K562 (cell line): ENCODE results near the gene LNX2. TPM values are rescaled to one million over a fixed set of nuclear protein-coding genes. Genes with fewer than 3 reads are reported as not detected.

Experiments used
- ATAC-seq: fragments of 200-7000 bp; cut with Tn5 transposase; 3 replicates; pipeline ENCODE4 v1.9.1; 2020; ENCODE audit warnings: moderate library complexity
- Bru-seq: library from RNA; stranded (reverse); fragments of 400-500 nt; gene quantifications from one replicate; lab custom pipeline; 2021; lab: Mats Ljungman, UMichigan
- BruChase-seq, 2 experiments: library from RNA; stranded (reverse); fragments of 400-500 nt; gene quantifications; one replicate each; lab custom pipeline; 2021; lab: Mats Ljungman, UMichigan
- BruUV-seq: library from RNA; stranded (reverse); fragments of 400-500 nt; replicated peaks from 2 replicates; lab custom pipeline; 2021; lab: Mats Ljungman, UMichigan
- CTCF ChIA-PET: fragments of 300-600 bp; formaldehyde crosslinking; extraction: SDS; loops from one replicate; lab custom pipeline; 2021; ENCODE audit warnings: low intra/inter-chr PET ratio; lab: Yijun Ruan, JAX
- POLR2A ChIA-PET: fragments of 300-600, 350-650 bp; sonication (Branson Sonifier 250); formaldehyde crosslinking; extraction: SDS; loops from one replicate; lab custom pipeline; 2021; ENCODE audit warnings: antibody characterized with exemption, inconsistent platforms; lab: Yijun Ruan, JAX
- DNase-seq, 4 experiments: peaks; one replicate each; pipeline versions ENCODE4 v3.0.0 to v3.0.0-alpha.2; 2011 to 2018; ENCODE audit warnings: low spot score in 3 of 4, mixed read lengths in 3 of 4; ENCODE audit errors: extremely low read depth in 1 of 4
- FAIRE-seq: peaks from 2 replicates; lab custom pipeline; 2011; peaks lifted over from hg19 to GRCh38; lab: Jason Lieb, UNC
- H2AFZ ChIP-seq: 2 replicates; pipeline ENCODE4 v1.6.0; 2011; ENCODE audit warnings: low read depth, low read length, control low read depth, inconsistent platforms
- H3K27ac ChIP-seq: fragments of 200-600 bp; 3 replicates; pipeline ENCODE4 v1.8.0; 2011; ENCODE audit warnings: low read depth, mild to moderate bottlenecking, control low read depth, inconsistent platforms, low read length, moderate library complexity, mixed read lengths; ENCODE audit errors: extremely low read depth
- H3K27me3 ChIP-seq, 2 experiments: fragments of 300-600 bp in 1 of 2; 2 replicates in 1 of 2; 3 replicates in 1 of 2; pipeline versions ENCODE4 v1.6.0 to v1.8.0; 2011; ENCODE audit warnings: inconsistent platforms in 2 of 2, low read length in 2 of 2, mild to moderate bottlenecking in 1 of 2, mixed read lengths in 1 of 2, moderate library complexity in 1 of 2; ENCODE audit not compliant: control insufficient read depth in 2 of 2, insufficient read depth in 2 of 2
- H3K36me3 ChIP-seq: fragments of 300-600 bp; 3 replicates; pipeline ENCODE4 v1.8.0; 2011; ENCODE audit warnings: mild to moderate bottlenecking, low read length, inconsistent platforms; ENCODE audit not compliant: control insufficient read depth, insufficient read depth
- H3K4me1 ChIP-seq, 2 experiments: fragments of 200-600 bp in 1 of 2; replicated peaks in 1 of 2; 2 replicates in 1 of 2; 3 replicates in 1 of 2; pipeline versions ENCODE4 v1.5.1 to v1.8.0; 2011; ENCODE audit warnings: inconsistent platforms in 2 of 2, low read length in 2 of 2, mild to moderate bottlenecking in 1 of 2, mixed read lengths in 1 of 2, moderate library complexity in 1 of 2; ENCODE audit not compliant: control insufficient read depth in 2 of 2, insufficient read depth in 2 of 2
- H3K4me2 ChIP-seq: 2 replicates; pipeline ENCODE4 v1.6.1; 2011; ENCODE audit warnings: low read length, control low read depth, inconsistent platforms, mixed read lengths; ENCODE audit not compliant: insufficient read depth
- H3K4me3 ChIP-seq: fragments of 200-600 bp; sonication (generic), shearing (Covaris generic); 2 replicates; pipeline ENCODE4 v1.5.1; 2016; ENCODE audit warnings: control low read depth, inconsistent platforms
- H3K79me2 ChIP-seq: fragments of 200-600 bp; 3 replicates; pipeline ENCODE4 v1.8.0; 2011; ENCODE audit warnings: low read length, inconsistent platforms; ENCODE audit not compliant: control insufficient read depth, insufficient read depth
- H3K9ac ChIP-seq, 2 experiments: 2 replicates each; pipeline versions ENCODE4 v1.6.0 to v1.6.1; 2011; ENCODE audit warnings: low read depth in 2 of 2, low read length in 2 of 2, control low read depth in 1 of 2, inconsistent platforms in 1 of 2, mild to moderate bottlenecking in 1 of 2, mixed read lengths in 1 of 2; ENCODE audit not compliant: insufficient read depth in 1 of 2
- H3K9me1 ChIP-seq: one replicate; pipeline ENCODE4 v1.6.0; 2011; ENCODE audit warnings: inconsistent platforms, mild to moderate bottlenecking, low read length, moderate library complexity; ENCODE audit not compliant: control insufficient read depth, insufficient read depth
- H3K9me3 ChIP-seq: replicated peaks from 2 replicates; pipeline ENCODE4 v1.5.1; 2011; ENCODE audit warnings: low read depth, low read length, inconsistent platforms; ENCODE audit not compliant: control insufficient read depth, insufficient read depth
- H4K20me1 ChIP-seq: replicated peaks from 2 replicates; pipeline ENCODE4 v1.6.1; 2011; ENCODE audit warnings: low read length, inconsistent platforms, mixed read lengths; ENCODE audit not compliant: control insufficient read depth, insufficient read depth
- ATF7 ChIP-seq: fragments of 450-650 bp; IDR thresholded peaks from 2 replicates; pipeline ENCODE4 v1.7.1; 2014; ENCODE audit warnings: mild to moderate bottlenecking, moderate library complexity
- CBFA2T2 ChIP-seq: fragments of 450-650 bp; conservative IDR thresholded peaks from 2 replicates; pipeline ENCODE4 v1.6.1; 2017; ENCODE audit warnings: mild to moderate bottlenecking
- CLOCK ChIP-seq: fragments of 250-450 bp; sonication (Bioruptor Pico); IDR thresholded peaks from 2 replicates; pipeline ENCODE4 v1.4.0; 2020; ENCODE audit warnings: mild to moderate bottlenecking, moderate library complexity, borderline replicate concordance
- MTA2 ChIP-seq: fragments of 450-650 bp; IDR thresholded peaks from 2 replicates; pipeline ENCODE4 v1.6.1; 2016; ENCODE audit warnings: low read depth
- MTA3 ChIP-seq: fragments of 450-650 bp; formaldehyde crosslinking; IDR thresholded peaks from 2 replicates; pipeline ENCODE4 v1.6.1; 2017; ENCODE audit warnings: mild to moderate bottlenecking, borderline replicate concordance
- PTRF ChIP-seq: fragments of 450-650 bp; IDR thresholded peaks from 2 replicates; pipeline ENCODE4 v1.6.1; 2016; ENCODE audit warnings: mild to moderate bottlenecking, missing genetic modification characterization, missing compliant biosample characterization
- ZNF134 ChIP-seq: fragments of 250-450 bp; sonication (Bioruptor Pico); conservative IDR thresholded peaks from 2 replicates; pipeline ENCODE4 v1.4.0; 2020
- WGBS: fragments of 100-300 bp; shearing (Covaris generic); methylation state at CpG from one replicate; pipeline ENCODE4 v1.1.6; 2016; ENCODE audit warnings: low coverage, mixed read lengths; ENCODE audit not compliant: insufficient coverage; ENCODE audit errors: missing lambda C conversion rate; 5-methylcytosine and 5-hydroxymethylcytosine counted together
- in situ Hi-C: fragments of 300-500 bp; cut with MboI; formaldehyde crosslinking; loops from 4 replicates; pipeline ENCODE4 v1.15.0; 2018; ENCODE audit warnings: inconsistent platforms, mixed read lengths
- intact Hi-C: fragments of 100-400 bp; cut with micrococcal nuclease; formaldehyde crosslinking; loops from 2 replicates; pipeline ENCODE4 v1.14.2; 2022
- long read RNA-seq, 3 experiments: library from polyadenylated mRNA in 2 of 3; library from RNA in 1 of 3; unstranded in 2 of 3; stranded (forward) in 1 of 3; transcript quantifications; one replicate each; pipeline ENCODE4 v2.0.0, GENCODE V29; 2019 to 2022
- polyA minus RNA-seq, 3 experiments: library from RNA; depleted of rRNA, polyadenylated mRNA; stranded (reverse); fragments of >200 nt; gene quantifications; 2 replicates each; pipeline ENCODE4 v1.2.3, GENCODE V29; 2011
- polyA plus RNA-seq, 8 experiments: library from polyadenylated mRNA; depleted of rRNA in 4 of 8; stranded (reverse) in 5 of 8; unstranded in 3 of 8; fragments of >200 nt; fragmentation: Nextera tagmentation in 2 of 8; fragmentation: Illumina TruSeq in 1 of 8; extraction: Ambion mirVana in 2 of 8; extraction: Trizol in 1 of 8; gene quantifications; 2 replicates each; pipeline versions ENCODE4 v1.2.1 to v1.2.3, GENCODE V29; 2011 to 2014; ENCODE audit warnings: inconsistent platforms in 1 of 8, missing spikeins in 1 of 8
- total RNA-seq, 7 experiments: library from RNA; depleted of rRNA in 6 of 7; stranded (reverse); fragments of >200 nt in 6 of 7; fragmentation: Illumina TruSeq in 2 of 7; extraction: Trizol in 2 of 7; gene quantifications; 2 replicates each; pipeline versions ENCODE4 v1.2.1 to v1.2.3, GENCODE V29; 2011 to 2021; ENCODE audit warnings: low replicate concordance in 1 of 7
- TF ChIP-seq, protein P1 (sequence below): fragments of 250-450 bp; sonication (Bioruptor Pico); IDR thresholded peaks from 2 replicates; pipeline ENCODE4 v1.4.0; 2020

The LNX2 gene
- 2.9 and 5.1 TPM in 2 replicates for total RNA-seq (2011; cell fraction: chromatin; rRNA removed; ENCODE audit: low replicate concordance)
- 1.8 and 2.1 TPM in 2 replicates for total RNA-seq (2011; cell fraction: nucleolus; rRNA removed)
- 3.2 and 3.8 TPM in 2 replicates for total RNA-seq (2011; cell fraction: nucleoplasm; rRNA removed)
- total RNA-seq (2014; rRNA removed) (2.2 and 3.1 TPM in 2 replicates), total RNA-seq (2014; rRNA removed; fragmentation: Illumina TruSeq; extraction: Trizol) (4.8 and 5.2 TPM in 2 replicates), total RNA-seq (2015; rRNA removed; fragmentation: Illumina TruSeq; extraction: Trizol) (5.5 TPM in 2 replicates), total RNA-seq (2021) (4.2 and 4.4 TPM in 2 replicates), polyA plus RNA-seq (2011; rRNA removed) (3.6 and 4.0 TPM in 2 replicates), polyA plus RNA-seq (2014; fragmentation: Illumina TruSeq; extraction: Trizol) (4.2 and 5.0 TPM in 2 replicates), polyA plus RNA-seq (2014; fragmentation: Nextera tagmentation; extraction: Ambion mirVana) (1 to 10 TPM; 1.5 to 2.1 TPM), polyA plus RNA-seq (2014; rRNA removed) (2.6 and 2.7 TPM in 2 replicates), polyA minus RNA-seq (2011; rRNA and poly(A)+ RNA removed) (6.4 and 7.1 TPM in 2 replicates), Bru-seq, nascent RNA (percentile 60 among the genes with signal in this experiment), BruChase-seq, experiment 1, labeled RNA remaining after a 2-hour chase (percentile 64 among the genes with signal in this experiment), BruChase-seq, experiment 2, labeled RNA remaining after a 6-hour chase (percentile 66 among the genes with signal in this experiment)
- 1.8 and 2.7 TPM in 2 replicates for polyA plus RNA-seq (2011; cell fraction: cytosol; rRNA removed)
- 2.6 TPM in 2 replicates for polyA plus RNA-seq (2011; cell fraction: nucleus; rRNA removed)
- polyA plus RNA-seq (2012), result 3.0 TPM in 2 replicates
- 3.1 and 3.4 TPM in 2 replicates for polyA minus RNA-seq (2011; cell fraction: cytosol; rRNA and poly(A)+ RNA removed)
- polyA minus RNA-seq (2011; cell fraction: nucleus; rRNA and poly(A)+ RNA removed), result 2.8 and 3.8 TPM in 2 replicates
- long read RNA-seq, experiment 1, full-length matches to known transcripts, result 6 of 24 reads
- long read RNA-seq, experiment 1, partial matches to known transcripts, result 13 of 24 reads
- long read RNA-seq, experiment 1, other reads (novel, unspliced or antisense), result 5 of 24 reads
- long read RNA-seq, experiment 2, partial matches to known transcripts, result 0 of 2 reads
- long read RNA-seq, experiment 2, other reads (novel, unspliced or antisense), result 2 of 2 reads
- long read RNA-seq, experiment 3, result 0 reads

GRCh38 chr13:27620377-27621115 lies at the start of gene LNX2:
Gene LNX2 (minus strand): TSS chr13:27620529. CDS start chr13:27581703, 38,826 bp downstream.
- H3K9me1 ChIP-seq, result no peaks in the 10 kb centered on the region
- peaks cover 14 to 15% of the 10 kb centered on the region in 2 experiments; a peak in 3 of 5 replicates for H3K4me1 ChIP-seq
- no peaks in the 10 kb centered on the region for H3K9me3 ChIP-seq
- peak within 1 kb of the TSS; percentile 94 for H3K4me2 ChIP-seq
- H3K9ac ChIP-seq, result peak within 1 kb of the TSS; percentile 91 to 92
- FAIRE-seq (peak; percentile 90), ATAC-seq (peak; percentile 96), DNase-seq (peak; percentile 93 to 96 (median 93))
- H3K27ac ChIP-seq, result peak within 1 kb of the TSS; percentile 84
- H3K79me2 ChIP-seq, result peaks cover 60% of the 10 kb centered on the region
- peak within 1 kb of the TSS; percentile 98 for H3K4me3 ChIP-seq
- H4K20me1 ChIP-seq, result no peaks in the 10 kb centered on the region
- POLR2A ChIA-PET, result interaction anchor here (0.5 to 1.5 kb wide), 8 partner anchors 9 to 653 kb away, joined by 3 to 8 read pairs (median 3); no protein-coding TSS in a partner anchor
- peak within 1 kb of the TSS; percentile 81 for H2AFZ ChIP-seq
- no TSS peak for BruUV-seq
- in situ Hi-C loops, result no loop called here
- no peaks in the 10 kb centered on the region for H3K27me3 ChIP-seq
- intact Hi-C loops, result no loop called here
- CTCF ChIA-PET, result no interaction called here
- 1% methylated on average over 16 of the region's 79 CpGs for WGBS
- peaks cover 28% of the 10 kb centered on the region for H3K36me3 ChIP-seq
- TF ChIP-seq, protein P1, sequence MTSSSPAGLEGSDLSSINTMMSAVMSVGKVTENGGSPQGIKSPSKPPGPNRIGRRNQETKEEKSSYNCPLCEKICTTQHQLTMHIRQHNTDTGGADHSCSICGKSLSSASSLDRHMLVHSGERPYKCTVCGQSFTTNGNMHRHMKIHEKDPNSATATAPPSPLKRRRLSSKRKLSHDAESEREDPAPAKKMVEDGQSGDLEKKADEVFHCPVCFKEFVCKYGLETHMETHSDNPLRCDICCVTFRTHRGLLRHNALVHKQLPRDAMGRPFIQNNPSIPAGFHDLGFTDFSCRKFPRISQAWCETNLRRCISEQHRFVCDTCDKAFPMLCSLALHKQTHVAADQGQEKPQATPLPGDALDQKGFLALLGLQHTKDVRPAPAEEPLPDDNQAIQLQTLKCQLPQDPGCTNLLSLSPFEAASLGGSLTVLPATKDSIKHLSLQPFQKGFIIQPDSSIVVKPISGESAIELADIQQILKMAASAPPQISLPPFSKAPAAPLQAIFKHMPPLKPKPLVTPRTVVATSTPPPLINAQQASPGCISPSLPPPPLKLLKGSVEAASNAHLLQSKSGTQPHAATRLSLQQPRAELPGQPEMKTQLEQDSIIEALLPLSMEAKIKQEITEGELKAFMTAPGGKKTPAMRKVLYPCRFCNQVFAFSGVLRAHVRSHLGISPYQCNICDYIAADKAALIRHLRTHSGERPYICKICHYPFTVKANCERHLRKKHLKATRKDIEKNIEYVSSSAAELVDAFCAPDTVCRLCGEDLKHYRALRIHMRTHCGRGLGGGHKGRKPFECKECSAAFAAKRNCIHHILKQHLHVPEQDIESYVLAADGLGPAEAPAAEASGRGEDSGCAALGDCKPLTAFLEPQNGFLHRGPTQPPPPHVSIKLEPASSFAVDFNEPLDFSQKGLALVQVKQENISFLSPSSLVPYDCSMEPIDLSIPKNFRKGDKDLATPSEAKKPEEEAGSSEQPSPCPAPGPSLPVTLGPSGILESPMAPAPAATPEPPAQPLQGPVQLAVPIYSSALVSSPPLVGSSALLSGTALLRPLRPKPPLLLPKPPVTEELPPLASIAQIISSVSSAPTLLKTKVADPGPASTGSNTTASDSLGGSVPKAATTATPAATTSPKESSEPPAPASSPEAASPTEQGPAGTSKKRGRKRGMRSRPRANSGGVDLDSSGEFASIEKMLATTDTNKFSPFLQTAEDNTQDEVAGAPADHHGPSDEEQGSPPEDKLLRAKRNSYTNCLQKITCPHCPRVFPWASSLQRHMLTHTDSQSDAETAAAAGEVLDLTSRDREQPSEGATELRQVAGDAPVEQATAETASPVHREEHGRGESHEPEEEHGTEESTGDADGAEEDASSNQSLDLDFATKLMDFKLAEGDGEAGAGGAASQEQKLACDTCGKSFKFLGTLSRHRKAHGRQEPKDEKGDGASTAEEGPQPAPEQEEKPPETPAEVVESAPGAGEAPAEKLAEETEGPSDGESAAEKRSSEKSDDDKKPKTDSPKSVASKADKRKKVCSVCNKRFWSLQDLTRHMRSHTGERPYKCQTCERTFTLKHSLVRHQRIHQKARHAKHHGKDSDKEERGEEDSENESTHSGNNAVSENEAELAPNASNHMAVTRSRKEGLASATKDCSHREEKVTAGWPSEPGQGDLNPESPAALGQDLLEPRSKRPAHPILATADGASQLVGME (CRISPR knock-in tag), result no peak
- TF ChIP-seq MTA3, result no peak
- TF ChIP-seq CLOCK (CRISPR knock-in tag), result no peak
- no peak for TF ChIP-seq PTRF (tag)
- no peak for TF ChIP-seq MTA2
- 0 out of 2 replicates have a peak, but pooled peaks have one; percentile 42 for TF ChIP-seq ATF7
- TF ChIP-seq CBFA2T2, result no peak
- no peak for TF ChIP-seq ZNF134
